AG04449 (cell line): ENCODE results near the gene NTS.

Experiments used
- CTCF ChIA-PET: fragments of 350-600 bp; formaldehyde crosslinking; extraction: SDS; loops from one replicate; lab custom pipeline; 2021; ENCODE audit warnings: antibody characterized with exemption; lab: Yijun Ruan, JAX
- POLR2A ChIA-PET: fragments of 400-600, 350-600 bp; formaldehyde crosslinking; extraction: SDS; loops from one replicate; lab custom pipeline; 2020; ENCODE audit warnings: antibody characterized with exemption, inconsistent platforms; lab: Yijun Ruan, JAX
- DNase-seq: peaks from one replicate; pipeline ENCODE4 v3.0.0-alpha.2; 2010; ENCODE audit warnings: low read depth, low spot score
- H3K4me3 ChIP-seq: 2 replicates; pipeline ENCODE4 v1.5.1; 2011; ENCODE audit warnings: low read depth, mild to moderate bottlenecking, control low read depth, low read length
- TF ChIP-seq, protein P1 (sequence below): IDR thresholded peaks from one replicate; pipeline ENCODE4 v1.5.1; 2011; ENCODE audit warnings: mild to moderate bottlenecking, moderate library complexity, low read length, control low read depth, inconsistent platforms; ENCODE audit not compliant: insufficient read depth; ENCODE audit errors: missing control alignments

NTS gene, protein sequence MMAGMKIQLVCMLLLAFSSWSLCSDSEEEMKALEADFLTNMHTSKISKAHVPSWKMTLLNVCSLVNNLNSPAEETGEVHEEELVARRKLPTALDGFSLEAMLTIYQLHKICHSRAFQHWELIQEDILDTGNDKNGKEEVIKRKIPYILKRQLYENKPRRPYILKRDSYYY

DNA sequence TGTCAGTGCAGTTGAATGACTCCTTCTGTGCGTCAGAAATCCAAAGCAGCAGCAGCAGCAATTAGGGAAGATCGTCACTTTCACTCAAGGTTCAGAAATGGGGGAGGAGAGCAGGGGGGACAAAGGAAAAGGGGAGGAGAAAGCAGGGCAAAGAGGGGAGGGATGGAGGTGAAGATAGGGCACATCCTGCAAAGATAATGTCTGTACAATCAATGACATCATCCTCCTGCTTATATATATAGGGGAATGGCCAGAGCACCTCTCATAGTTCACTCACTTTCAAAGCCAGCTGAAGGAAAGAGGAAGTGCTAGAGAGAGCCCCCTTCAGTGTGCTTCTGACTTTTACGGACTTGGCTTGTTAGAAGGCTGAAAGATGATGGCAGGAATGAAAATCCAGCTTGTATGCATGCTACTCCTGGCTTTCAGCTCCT is at the start of gene NTS:
TSS of gene NTS (plus strand) at position 265 of the 431 bp plus-strand sequence. CDS start at position 374, 109 bp downstream.
- no peak for DNase-seq
- TF ChIP-seq, protein P1, sequence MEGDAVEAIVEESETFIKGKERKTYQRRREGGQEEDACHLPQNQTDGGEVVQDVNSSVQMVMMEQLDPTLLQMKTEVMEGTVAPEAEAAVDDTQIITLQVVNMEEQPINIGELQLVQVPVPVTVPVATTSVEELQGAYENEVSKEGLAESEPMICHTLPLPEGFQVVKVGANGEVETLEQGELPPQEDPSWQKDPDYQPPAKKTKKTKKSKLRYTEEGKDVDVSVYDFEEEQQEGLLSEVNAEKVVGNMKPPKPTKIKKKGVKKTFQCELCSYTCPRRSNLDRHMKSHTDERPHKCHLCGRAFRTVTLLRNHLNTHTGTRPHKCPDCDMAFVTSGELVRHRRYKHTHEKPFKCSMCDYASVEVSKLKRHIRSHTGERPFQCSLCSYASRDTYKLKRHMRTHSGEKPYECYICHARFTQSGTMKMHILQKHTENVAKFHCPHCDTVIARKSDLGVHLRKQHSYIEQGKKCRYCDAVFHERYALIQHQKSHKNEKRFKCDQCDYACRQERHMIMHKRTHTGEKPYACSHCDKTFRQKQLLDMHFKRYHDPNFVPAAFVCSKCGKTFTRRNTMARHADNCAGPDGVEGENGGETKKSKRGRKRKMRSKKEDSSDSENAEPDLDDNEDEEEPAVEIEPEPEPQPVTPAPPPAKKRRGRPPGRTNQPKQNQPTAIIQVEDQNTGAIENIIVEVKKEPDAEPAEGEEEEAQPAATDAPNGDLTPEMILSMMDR: no peak
- ChIA-PET POLR2A (no interaction called here), CTCF (interaction anchor here (8.5 to 13.2 kb wide), 2 partner anchors 295 to 406 kb away, joined by 87 to 227 read pairs; no protein-coding TSS in a partner anchor)
- no peak within 1 kb of the TSS for H3K4me3 ChIP-seq

DNA sequence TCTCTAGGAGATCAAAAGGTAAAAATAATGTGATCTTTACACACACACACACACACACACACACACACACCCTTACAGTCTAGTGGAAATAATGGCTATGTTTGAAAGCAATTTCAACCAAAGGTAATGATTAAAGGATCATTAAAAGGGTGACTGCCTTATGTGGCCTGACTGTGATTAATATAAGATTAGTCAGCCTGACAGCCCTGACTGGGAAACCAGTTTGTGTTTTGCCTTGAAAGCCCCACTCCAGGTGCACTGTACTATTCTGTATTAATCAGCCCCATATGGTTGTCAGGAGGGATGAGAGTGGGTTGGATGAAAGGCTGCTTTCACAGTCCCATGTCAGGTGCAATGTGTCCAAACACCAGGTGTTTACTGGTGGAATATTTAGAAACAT is 48.3 kb upstream of the NTS start:
- POLR2A ChIA-PET: no interaction called here
- CTCF ChIA-PET: no interaction called here
- no peak for DNase-seq
- TF ChIP-seq, protein P1: no peak
- no peak overlapping the region for H3K4me3 ChIP-seq

DNA sequence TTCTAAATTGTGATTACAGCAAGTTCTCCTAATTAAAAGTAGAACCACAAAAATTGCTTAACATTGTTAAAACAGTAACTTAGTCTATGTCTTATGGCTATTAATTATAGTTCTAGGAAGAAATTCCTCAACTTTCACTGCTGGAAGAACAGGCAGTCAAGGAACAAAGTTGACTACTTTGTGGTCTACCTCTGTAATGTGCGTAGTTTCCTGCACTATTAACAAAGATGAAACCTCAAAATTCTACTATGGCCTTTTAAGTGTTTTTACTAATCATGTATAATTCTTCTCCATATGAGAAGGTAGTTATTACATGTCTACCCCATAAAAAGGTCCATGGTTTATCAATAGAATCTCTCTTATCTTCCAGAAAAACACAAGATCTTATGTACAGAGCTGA is 45.5 kb upstream of the NTS start:
- no peak for DNase-seq
- TF ChIP-seq, protein P1: no peak
- ChIA-PET CTCF (no interaction called here), POLR2A (no interaction called here)
- H3K4me3 ChIP-seq: no peak overlapping the region

DNA sequence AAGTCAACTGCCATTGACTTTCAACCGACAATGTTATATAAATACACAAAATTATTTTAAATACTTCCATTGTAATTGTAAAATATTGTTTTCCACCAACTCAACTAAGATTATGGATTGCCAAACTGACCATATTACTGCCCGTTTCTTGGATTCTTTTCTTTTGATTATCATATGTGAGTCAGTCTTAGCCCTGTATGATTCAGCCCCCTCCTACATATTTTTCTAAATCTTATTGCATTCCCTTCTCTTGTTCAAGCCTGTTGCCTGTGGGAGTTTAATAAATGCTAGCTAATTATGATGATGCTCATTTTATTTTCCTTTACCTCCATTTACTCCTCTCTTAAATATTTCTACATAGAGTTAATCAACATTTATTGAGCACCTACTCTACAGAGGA is 44.7 kb upstream of the NTS start:
- TF ChIP-seq, protein P1: no peak

DNA sequence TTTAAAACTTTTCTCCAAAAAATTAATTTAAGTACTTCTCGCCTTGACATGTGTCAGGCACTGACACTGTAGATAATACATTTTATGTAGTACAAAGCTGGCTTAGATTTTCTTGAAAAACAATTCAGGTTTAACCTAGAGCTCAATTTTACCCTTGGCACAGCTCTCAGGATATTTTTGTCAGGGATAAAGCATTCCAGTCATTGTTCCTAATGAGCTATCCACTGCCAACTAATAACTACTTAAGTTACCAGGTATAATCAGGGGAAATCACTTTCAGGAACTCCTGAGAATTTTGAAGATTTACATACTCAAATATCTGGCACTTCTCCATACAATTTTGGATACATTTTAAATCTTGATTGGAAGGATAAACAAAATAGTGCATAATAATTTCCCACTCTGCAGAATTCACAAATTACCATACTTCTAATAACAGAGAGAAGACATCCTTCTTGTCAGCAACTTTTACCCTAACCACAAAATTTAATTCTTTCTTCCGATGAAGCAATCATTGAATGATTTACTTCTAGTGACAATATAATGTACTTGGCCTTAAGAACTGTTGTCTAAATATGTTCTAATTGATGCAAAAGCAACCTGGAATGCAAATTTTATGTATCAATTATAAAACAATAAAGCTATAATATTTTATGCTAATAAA is 42.6 kb upstream of the NTS start:
- ChIA-PET CTCF (no interaction called here), POLR2A (no interaction called here)
- H3K4me3 ChIP-seq: no peak overlapping the region
- TF ChIP-seq, protein P1: no peak
- DNase-seq: no peak

More for the DNA sequence above, 44.7 kb upstream of the NTS start:
- CTCF ChIA-PET: no interaction called here
- H3K4me3 ChIP-seq: no peak overlapping the region
- POLR2A ChIA-PET: no interaction called here
- DNase-seq: no peak

DNA sequence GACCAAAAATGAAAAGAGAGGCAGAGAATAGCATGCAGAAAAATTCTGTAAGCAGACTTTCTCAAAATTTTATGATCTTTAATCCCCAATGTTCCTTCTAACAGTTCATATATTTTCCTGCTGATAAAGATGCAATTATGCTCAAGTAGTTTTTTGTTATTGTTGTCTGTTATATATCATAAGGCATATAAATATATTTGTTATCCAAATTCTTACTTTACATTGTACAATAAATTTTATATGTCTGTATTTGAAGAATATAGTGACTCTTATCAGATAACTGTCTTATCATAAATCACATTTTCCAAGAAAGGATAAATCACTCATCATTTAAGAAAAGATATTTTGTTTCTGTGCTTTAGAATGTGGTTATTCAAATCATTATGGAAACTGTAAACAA is 40.5 kb upstream of the NTS start:
- DNase-seq: no peak
- TF ChIP-seq, protein P1: no peak
- H3K4me3 ChIP-seq: no peak overlapping the region
- ChIA-PET CTCF (no interaction called here), POLR2A (no interaction called here)
